RCC 7860 (cell line): Measurements from ENCODE around the gene NDUFA13.
"Not testable (repeated sequence)": the region's sequence is repeated elsewhere in the genome, so short reads cannot be mapped to it uniquely, and the experiment has no call there.

Experiments used
- DNase-seq: peaks from one replicate; pipeline ENCODE4 v3.0.0-alpha.2; 2015; ENCODE audit warnings: low spot score
- FAIRE-seq: peaks from 2 replicates; lab custom pipeline; 2012; peaks lifted over from hg19 to GRCh38; lab: Jason Lieb, UNC

Gene NDUFA13

GRCh38 chr19:19515642-19516519 lies at the start of gene NDUFA13:
TSS of gene NDUFA13 (plus strand) at chr19:19516225. CDS start at chr19:19516239, 14 bp downstream.
- DNase-seq (peak; percentile 79), FAIRE-seq (no peak)

- DNase-seq (no peak), FAIRE-seq (no peak)
Observed at GRCh38 chr19:19468424-19469050, 47.5 kb upstream of the NDUFA13 start.

- FAIRE-seq (no peak), DNase-seq (no peak)
Observed at GRCh38 chr19:19470579-19470978, 45.4 kb upstream of the NDUFA13 start.

GRCh38 chr19:19471682-19472081 lies 44.3 kb upstream of the NDUFA13 start:
- FAIRE-seq (no peak), DNase-seq (no peak)

DNA sequence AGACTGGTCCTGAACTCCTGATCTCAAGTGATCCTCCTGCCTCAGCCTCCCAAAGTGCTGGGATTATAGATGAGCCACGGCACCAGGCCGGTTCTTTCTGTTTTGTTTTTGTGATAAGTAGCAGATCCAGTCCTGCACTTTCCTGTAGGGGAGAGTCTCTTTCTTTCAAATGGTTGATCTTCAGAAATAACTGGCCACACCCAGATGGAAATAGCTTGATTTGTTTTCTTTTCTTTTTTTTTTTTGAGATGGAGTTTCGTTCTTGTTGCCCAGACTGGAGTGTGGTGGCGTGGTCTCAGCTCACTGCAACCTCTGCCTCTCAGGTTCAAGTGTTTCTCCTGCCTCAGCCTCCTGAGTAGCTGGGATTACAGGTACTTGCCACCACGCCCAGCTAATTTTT lies 43.9 kb upstream of the NDUFA13 start:
- FAIRE-seq, DNase-seq: not testable (repeated sequence)

DNA sequence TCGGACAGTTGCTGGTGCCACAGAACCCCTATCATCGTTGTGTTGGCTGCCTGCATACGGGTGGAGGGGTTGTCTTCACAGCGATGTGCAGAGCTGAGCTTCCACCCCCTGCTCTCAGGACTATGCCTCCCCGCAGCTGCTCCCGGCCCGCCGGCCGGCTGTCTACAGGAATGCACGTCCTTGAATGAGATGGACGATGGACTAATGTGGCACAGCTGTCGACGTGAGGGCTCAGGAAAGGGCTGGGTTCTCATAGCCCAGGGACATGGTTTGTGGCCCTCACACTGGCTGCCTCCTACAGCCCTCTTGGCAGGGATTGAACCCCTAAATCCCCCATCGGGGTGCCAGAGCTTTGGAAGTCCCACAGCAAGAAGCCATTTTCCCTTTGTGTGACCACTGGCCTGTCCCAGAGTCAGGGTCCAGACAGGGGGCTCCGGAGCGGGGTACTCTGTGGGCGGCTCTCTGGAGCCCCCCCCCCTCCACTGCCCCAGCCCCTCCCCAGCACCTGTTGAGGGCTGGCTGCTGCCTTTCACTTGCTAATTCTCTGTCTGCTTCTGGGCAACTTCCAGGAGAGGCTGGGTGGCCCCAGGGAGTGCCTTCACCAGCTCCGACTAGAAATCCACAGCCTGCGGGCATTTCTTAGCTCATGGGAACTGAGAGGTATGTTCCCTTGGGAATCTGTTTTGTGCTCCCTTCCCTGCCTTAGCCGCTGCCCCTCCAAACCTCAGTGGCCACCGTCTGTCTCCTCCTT lies 40.8 kb upstream of the NDUFA13 start:
- FAIRE-seq, result no peak
- no peak for DNase-seq

DNA sequence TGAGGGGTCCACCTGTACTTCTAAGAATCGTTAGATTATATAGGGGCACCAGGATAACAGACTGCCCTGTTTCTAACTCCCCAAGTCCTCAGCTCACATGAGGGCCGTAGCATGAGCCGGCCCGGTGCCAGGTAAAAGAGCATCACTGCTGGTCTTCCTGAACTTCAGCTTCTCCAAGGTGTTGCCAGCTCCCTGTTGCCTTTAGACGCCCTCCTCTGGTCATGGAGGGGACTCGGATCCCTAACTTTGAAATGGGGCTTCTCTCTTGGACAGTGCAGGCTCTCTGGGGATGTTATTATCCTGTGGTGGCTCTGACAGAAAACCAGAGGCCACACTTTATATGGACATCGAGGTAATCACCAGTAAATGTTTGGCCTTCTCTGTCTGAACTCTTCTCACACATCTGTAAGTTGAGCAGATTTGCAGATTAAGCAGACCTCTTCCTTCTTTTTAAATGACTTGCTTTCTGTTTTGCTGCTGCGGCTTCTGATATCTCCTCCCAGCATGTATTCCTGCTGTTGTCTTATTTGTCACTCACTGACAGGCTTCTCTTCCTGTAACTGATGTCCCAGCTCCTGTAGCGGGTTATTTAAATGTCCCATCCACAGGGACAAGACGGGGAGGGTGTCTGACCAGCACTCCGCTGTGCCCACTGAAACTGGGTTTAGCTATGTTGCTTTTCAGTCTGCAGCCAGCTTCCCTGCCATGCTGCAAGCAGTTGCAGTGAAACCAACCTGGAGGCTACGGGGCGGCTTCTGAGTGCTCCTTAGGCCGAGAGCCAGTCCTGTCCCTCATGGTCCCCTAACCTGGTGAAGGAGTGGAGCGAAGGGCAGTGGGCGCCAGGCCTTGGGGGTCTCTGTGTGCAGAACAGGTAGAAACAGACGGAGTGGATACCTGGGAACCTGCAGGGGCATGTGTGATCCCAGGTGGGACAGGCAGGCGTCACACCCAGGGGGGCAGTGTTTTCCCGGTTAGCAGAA lies 39.9 kb upstream of the NDUFA13 start:
- DNase-seq, result no peak
- FAIRE-seq, result no peak

DNA sequence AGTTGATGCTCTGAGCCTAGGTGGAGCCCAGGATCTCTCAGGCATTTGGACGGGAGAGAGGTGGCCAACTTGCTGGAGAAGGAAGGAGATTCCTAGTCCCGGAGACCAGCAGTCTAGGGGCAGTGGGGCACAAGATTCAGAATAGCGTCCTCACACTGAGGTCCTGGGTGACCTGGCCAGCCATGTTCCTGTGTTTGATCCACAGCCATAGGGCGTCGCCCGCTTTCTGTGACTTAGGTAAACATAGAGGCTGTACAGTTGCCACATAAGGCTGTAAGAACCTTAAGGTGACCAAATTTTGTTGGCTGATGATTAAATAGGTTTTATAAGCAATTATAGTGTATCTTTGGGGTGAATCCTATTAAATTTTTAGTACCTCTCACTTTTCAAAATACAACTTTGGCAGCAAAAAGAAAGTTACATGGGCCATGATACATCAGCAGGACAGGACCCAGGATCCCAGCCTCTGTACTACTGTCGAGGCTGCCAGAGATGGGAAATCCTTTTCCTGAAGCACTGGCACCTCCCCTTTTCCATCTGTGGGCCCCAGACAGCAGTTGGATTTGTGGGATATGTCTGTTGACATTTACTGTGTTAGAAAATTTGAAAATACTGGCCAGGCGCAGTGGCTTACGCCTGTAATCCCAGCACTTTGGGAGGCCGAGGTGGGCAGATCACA lies 38.2 kb upstream of the NDUFA13 start:
- FAIRE-seq, result no peak

DNA sequence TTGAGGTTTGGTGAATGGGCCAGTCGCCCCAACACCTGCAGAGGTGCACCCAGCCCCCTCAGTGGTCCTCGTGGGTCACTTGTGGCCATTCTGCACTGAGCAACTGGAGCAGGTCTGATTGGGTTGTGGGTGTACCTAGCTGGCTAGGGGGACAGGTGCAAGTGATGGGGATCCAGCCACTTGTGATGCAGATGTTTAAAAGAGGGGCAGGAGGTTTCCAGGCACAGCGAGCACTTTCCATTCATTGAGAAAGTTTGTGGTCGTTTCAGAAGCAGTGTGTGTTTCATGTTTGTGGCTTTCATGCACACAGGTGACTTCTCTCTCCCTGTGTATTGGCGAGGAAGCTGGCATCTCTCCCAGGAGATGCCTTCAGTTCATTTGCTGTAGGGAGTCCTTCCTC lies 35.3 kb upstream of the NDUFA13 start:
- FAIRE-seq (no peak), DNase-seq (no peak)

More for the DNA sequence above, 38.2 kb upstream of the NDUFA13 start:
- DNase-seq, result no peak

DNA sequence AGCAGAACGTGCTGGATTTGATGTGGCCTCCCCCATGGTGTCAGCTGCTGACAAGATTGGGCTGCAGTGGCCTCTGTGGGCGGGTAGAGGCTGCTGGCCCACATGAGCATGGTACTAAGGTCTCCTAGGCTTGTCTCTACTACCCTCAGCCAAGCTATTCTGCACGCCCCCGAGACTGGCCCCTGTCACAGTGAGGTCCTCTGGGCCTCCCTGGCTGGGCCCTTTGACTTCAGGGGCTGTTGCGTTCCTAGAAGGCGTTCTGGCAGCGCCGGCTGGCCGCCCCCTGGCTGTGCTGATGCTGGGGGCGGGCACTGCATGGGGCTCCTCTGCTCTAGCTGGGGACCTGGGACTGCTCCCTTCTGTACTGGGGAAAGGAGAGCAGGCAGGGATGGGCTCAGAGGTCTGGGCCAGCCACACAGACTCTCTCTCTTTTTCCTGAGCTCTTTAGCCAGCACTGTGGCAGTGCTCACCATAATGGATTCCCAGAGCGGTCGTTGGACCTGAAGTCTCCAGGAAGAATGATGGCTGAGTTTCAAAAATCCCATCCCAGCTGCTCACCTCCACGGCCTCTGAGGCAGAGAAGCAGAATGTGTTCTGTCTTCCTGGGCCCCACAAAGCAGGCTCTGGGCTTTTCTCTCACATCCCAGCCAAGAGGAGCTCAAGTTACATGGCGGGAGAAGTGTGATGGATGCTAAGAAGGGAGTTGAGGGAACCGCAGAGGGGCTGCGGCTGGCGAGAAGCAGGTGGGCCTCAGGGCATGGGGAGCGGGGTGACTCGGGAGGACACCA lies 33.0 kb upstream of the NDUFA13 start:
- DNase-seq (no peak), FAIRE-seq (no peak)

DNA sequence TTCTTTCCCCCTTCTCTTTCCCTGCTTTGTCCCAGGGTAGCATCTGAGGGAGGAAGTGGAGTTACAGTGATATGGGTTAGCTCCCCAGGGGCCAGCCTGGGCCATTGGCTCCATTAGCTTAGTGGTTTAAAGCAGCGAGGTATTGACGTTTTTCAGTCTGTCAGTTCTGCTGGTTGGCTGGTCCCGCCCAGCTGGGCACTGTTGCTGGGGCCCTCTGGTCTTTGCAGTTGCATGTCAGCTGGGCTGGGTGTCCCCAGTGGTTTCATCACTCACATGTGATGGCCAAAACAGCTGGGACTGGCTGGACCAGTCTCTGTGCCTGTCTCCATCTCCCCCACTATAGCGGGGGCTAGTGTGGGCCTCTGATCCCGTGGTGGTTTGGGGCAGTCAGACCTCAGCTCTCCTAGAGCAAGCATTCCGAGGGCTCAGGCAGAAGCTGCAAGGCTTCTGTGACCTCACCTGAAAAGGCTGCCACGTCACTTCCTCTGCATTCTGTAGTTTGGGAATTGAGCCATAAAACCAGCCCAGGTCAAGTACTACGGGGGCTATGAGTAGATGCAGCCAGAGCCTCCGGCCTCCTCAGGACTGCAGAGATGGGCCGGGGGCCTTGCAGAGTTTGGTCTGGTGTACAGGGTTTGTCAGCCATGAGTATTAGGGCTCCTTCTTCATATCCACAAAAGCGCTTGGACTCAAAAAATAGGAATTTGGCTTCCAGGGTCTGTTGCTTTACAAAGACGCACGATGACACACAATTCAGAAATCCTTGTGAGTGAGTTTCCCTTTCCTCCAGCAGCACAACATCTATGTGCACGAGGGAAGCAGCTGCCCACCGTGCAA lies 30.6 kb upstream of the NDUFA13 start:
- DNase-seq (no peak), FAIRE-seq (no peak)

DNA sequence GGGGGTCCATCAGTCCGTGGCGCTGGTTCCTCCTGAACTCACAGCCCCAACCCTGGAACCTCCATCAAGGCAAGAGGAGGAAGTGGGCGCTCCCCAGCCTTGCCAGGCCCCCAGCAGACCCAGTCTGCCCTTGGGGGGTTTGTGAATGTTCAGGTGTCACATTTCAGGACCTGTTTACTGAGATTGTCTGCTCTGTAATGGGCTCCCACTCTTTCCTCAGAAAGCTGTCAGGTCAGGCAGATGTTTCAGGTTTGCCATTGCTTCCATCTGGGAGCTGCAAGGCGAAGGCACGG lies 30.1 kb upstream of the NDUFA13 start:
- no peak for FAIRE-seq
- no peak for DNase-seq

- FAIRE-seq, result no peak
- DNase-seq, result no peak
Observed at GRCh38 chr19:19486343-19487076, 29.5 kb upstream of the NDUFA13 start.

DNA sequence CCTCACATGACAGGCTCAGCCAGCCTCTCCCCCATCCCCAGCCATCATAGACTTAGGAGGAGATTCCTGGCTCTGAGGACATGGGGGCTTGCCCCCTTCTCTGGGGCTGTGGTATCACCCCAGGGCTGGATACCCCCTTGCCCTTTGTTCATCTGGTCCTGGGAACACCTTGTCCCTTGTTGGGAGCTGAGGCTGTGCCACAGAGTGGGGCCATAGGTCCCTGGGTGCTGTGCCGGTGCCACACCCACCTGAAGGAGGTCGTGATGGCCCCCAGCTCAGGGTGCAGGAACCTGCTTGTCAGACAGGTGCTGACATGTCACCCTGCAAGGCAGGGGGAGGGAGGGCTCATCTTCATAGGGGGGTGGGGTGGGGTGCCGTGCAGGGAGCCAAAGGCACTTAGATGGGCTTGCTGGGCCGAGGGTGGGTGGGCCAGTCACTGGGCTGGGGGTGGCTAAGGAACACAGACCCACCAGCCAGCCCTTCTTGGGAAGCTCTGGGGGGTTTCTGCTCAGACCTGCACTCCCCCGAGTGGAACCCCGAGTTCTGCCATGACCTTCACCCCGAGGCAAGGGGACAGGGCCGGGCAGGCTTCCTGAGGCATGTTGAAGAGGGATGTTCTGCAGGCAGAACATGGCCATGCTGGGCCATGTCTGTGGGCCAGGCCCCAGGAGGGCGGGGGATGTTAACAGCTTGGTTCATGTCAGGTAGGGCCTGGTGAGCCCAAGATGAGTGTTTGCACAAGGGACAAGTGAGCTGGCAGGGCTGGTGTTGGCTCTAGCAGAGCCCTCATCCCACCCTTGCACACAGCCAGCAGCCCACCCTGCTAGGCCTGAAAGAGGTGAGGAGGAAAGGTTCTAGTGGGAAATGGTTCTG lies 28.7 kb upstream of the NDUFA13 start:
- DNase-seq, result no peak

DNA sequence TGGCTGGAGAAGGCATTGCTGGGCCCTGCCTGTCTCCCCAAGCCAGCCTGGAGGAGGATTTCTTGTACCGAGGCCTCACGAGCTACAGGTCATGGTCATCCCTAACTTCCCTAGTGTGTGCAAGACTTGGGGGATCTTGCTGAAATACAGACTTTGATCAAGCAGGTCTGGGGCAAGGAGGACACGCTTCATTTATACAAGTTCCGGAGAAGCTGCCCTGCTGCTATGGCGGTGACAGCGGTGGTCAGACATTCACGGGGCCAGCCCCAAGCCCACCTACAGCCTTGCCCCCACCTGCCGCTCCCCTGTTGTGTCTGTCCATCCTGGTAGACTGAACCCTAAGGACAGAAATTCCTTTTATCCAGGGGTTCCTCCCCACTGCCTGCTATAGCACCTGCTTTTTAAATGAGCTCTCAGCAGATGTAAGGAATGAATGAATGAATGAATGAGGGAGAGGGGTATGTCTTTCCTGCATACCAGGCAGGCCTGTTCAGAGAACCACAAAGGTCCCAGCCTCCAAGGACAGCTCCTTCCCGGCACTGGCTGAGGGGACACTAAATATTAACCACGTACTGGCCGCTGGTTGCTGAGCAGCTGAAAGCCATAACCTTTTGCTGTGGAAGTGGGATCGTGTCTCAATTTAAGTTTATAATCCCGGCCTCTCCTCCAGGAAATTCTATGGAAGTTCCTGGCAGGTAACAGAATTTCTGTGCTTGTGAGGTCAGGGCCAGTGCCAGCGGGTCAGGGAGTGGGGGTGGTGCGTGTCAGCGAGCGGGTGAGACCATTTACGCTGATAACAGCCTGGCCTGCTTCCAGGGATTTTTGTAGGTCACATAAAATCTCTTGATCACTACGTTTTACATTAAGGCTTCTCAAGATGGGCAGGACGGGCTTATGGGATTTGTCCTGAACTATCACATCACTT lies 27.8 kb upstream of the NDUFA13 start:
- DNase-seq, result peak; percentile 59

More for the DNA sequence above, 28.7 kb upstream of the NDUFA13 start:
- FAIRE-seq, result no peak

More for the DNA sequence above, 27.8 kb upstream of the NDUFA13 start:
- FAIRE-seq, result peak; percentile 71
